HS-27A (cell line): ENCODE measurements around the gene ZNF576.
"Not testable (repeated sequence)": the region's sequence is repeated elsewhere in the genome, so short reads cannot be mapped to it uniquely, and the experiment has no call there.

Experiments
- DNase-seq: peaks from one replicate; pipeline ENCODE4 v3.0.0-alpha.2; 2012; ENCODE audit warnings: low read depth, missing footprints

The ZNF576 gene

GRCh38 chr19:43575156-43575950 is 21.0 kb upstream of the ZNF576 start, which contains the start of the genes PINLYP and XRCC1:
Gene PINLYP (plus strand): TSS chr19:43575801. CDS start chr19:43577192, 1,391 bp downstream.
Gene XRCC1 (minus strand): TSS chr19:43575527. CDS start chr19:43575458, 69 bp downstream.
- peak; percentile 97 for DNase-seq

- no peak for DNase-seq
These were observed 20.2 kb upstream of the ZNF576 start for GRCh38 chr19:43575955-43576878.

GRCh38 chr19:43578787-43579186 is 17.6 kb upstream of the ZNF576 start:
- no peak for DNase-seq

GRCh38 chr19:43581467-43581866 is 14.9 kb upstream of the ZNF576 start:
- no peak for DNase-seq

- no peak for DNase-seq
These were observed 13.9 kb upstream of the ZNF576 start for GRCh38 chr19:43582495-43582894.

GRCh38 chr19:43584484-43584883 is 11.9 kb upstream of the ZNF576 start:
- DNase-seq = no peak

GRCh38 chr19:43586346-43586745 is 10.0 kb upstream of the ZNF576 start:
- DNase-seq = no peak

- not testable (repeated sequence) for DNase-seq
These were observed 9.4 kb upstream of the ZNF576 start for GRCh38 chr19:43587029-43587428.

GRCh38 chr19:43589277-43589676 is 7.1 kb upstream of the ZNF576 start:
- DNase-seq = no peak

GRCh38 chr19:43589678-43590077 is 6.7 kb upstream of the ZNF576 start:
- no peak for DNase-seq

GRCh38 chr19:43591904-43592772 is 4.3 kb upstream of the ZNF576 start:
- DNase-seq = no peak

GRCh38 chr19:43592800-43593350 is 3.5 kb upstream of the ZNF576 start:
- no peak for DNase-seq

- DNase-seq = no peak
These were observed 2.2 kb upstream of the ZNF576 start for GRCh38 chr19:43594081-43594697.

GRCh38 chr19:43594710-43595604 is 1.4 kb upstream of the ZNF576 start:
- no peak for DNase-seq

- DNase-seq = no peak
These were observed 793 bp upstream of the ZNF576 start for GRCh38 chr19:43595605-43595998.

- DNase-seq = no peak
These were observed 557 bp downstream of the ZNF576 start for GRCh38 chr19:43596842-43597461.

GRCh38 chr19:43597876-43598275 is 1.5 kb downstream of the ZNF576 start:
- DNase-seq = no peak

GRCh38 chr19:43598445-43599240 is 2.2 kb downstream of the ZNF576 start:
- no peak for DNase-seq
